IMR-90 (cell line): Measurements from ENCODE around the gene RAB11FIP4. TPM values are rescaled to one million over a fixed set of nuclear protein-coding genes. Genes with fewer than 3 reads are reported as not detected.

ENCODE experiments used
- ATAC-seq: fragments of 200-7000 bp; cut with Tn5 transposase; 2 replicates; pipeline ENCODE4 v1.9.1; 2020; ENCODE audit warnings: low read depth, mild to moderate bottlenecking, moderate library complexity
- BruUV-seq: library from RNA; stranded (reverse); fragments of 400-500 nt; replicated peaks from 2 replicates; lab custom pipeline; 2021; lab: Mats Ljungman, UMichigan
- CTCF ChIA-PET: fragments of 300-600 bp; formaldehyde crosslinking; extraction: SDS; loops from one replicate; lab custom pipeline; 2021; ENCODE audit warnings: antibody characterized with exemption; lab: Yijun Ruan, JAX
- POLR2A ChIA-PET: fragments of 300-600 bp; sonication (Branson Sonifier 250); formaldehyde crosslinking; loops from one replicate; lab custom pipeline; 2022; ENCODE audit warnings: antibody characterized with exemption; ENCODE audit not compliant: unreplicated experiment; lab: Charles Lee
- DNase-seq: peaks from one replicate; pipeline ENCODE4 v3.0.0; 2013
- H2AFZ ChIP-seq: replicated peaks from 2 replicates; pipeline ENCODE3; 2013; ENCODE audit warnings: low read length, mild to moderate bottlenecking; ENCODE audit not compliant: poor library complexity
- H2AK5ac ChIP-seq: 2 replicates; pipeline ENCODE4 v1.6.1; 2013; ENCODE audit warnings: low read depth, low read length, inconsistent platforms
- H2AK9ac ChIP-seq: replicated peaks from 2 replicates; pipeline ENCODE3; 2013; ENCODE audit warnings: mild to moderate bottlenecking, low read depth, low read length, moderate library complexity; ENCODE audit not compliant: poor library complexity
- H2BK120ac ChIP-seq: 2 replicates; pipeline ENCODE4 v1.6.1; 2013; ENCODE audit warnings: low read depth, low read length, inconsistent platforms
- H2BK15ac ChIP-seq: 3 replicates; pipeline ENCODE4 v1.6.1; 2013; ENCODE audit warnings: low read depth, low read length, inconsistent platforms
- H2BK20ac ChIP-seq: 2 replicates; pipeline ENCODE4 v1.6.1; 2013; ENCODE audit warnings: low read depth, mild to moderate bottlenecking, inconsistent platforms, low read length, moderate library complexity
- H2BK5ac ChIP-seq: 2 replicates; pipeline ENCODE4 v1.6.1; 2013; ENCODE audit warnings: mild to moderate bottlenecking, low read depth, low read length, inconsistent platforms; ENCODE audit not compliant: poor library complexity, severe bottlenecking
- H3K14ac ChIP-seq: replicated peaks from 2 replicates; pipeline ENCODE4 v1.6.1; 2013; ENCODE audit warnings: low read depth, low read length, inconsistent platforms
- H3K18ac ChIP-seq: 2 replicates; pipeline ENCODE4 v1.6.1; 2013; ENCODE audit warnings: low read depth, low read length, control low read depth
- H3K23ac ChIP-seq: 2 replicates; pipeline ENCODE4 v1.6.1; 2013; ENCODE audit warnings: low read depth, low read length, inconsistent platforms
- H3K27ac ChIP-seq: 2 replicates; pipeline ENCODE4 v1.5.1; 2013; ENCODE audit warnings: mild to moderate bottlenecking, control low read depth, low read length; ENCODE audit not compliant: insufficient read depth
- H3K27me3 ChIP-seq: 2 replicates; pipeline ENCODE4 v1.6.1; 2013; ENCODE audit warnings: low read length; ENCODE audit not compliant: control insufficient read depth, insufficient read depth
- H3K36me3 ChIP-seq: 2 replicates; pipeline ENCODE4 v1.6.1; 2013; ENCODE audit warnings: low read length, mixed read lengths; ENCODE audit not compliant: control insufficient read depth, insufficient read depth
- H3K4ac ChIP-seq: 2 replicates; pipeline ENCODE4 v1.6.1; 2013; ENCODE audit warnings: low read depth, low read length, inconsistent platforms
- H3K4me1 ChIP-seq: 2 replicates; pipeline ENCODE4 v1.6.1; 2013; ENCODE audit warnings: low read length, mixed read lengths; ENCODE audit not compliant: control insufficient read depth, insufficient read depth
- H3K4me2 ChIP-seq: 2 replicates; pipeline ENCODE4 v1.6.1; 2013; ENCODE audit warnings: low read depth, mild to moderate bottlenecking, control low read depth, low read length, moderate library complexity
- H3K4me3 ChIP-seq: 2 replicates; pipeline ENCODE4 v1.5.1; 2013; ENCODE audit warnings: low read depth, mild to moderate bottlenecking, control low read depth, low read length, moderate library complexity; ENCODE audit not compliant: insufficient read depth
- H3K56ac ChIP-seq: 2 replicates; pipeline ENCODE4 v1.6.1; 2013; ENCODE audit warnings: low read length, inconsistent platforms; ENCODE audit not compliant: insufficient read depth; ENCODE audit errors: extremely low read depth
- H3K79me1 ChIP-seq, 2 experiments: 2 replicates each; pipeline ENCODE4 v1.6.1; 2013; ENCODE audit warnings: low read length in 2 of 2, inconsistent platforms in 1 of 2, low read depth in 1 of 2
- H3K9ac ChIP-seq: 2 replicates; pipeline ENCODE4 v1.6.1; 2013; ENCODE audit warnings: low read depth, low read length, control low read depth
- H3K9me1 ChIP-seq: 2 replicates; pipeline ENCODE4 v1.6.1; 2013; ENCODE audit warnings: low read length, inconsistent platforms; ENCODE audit not compliant: insufficient read depth
- H3K9me3 ChIP-seq: 2 replicates; pipeline ENCODE4 v1.6.1; 2013; ENCODE audit warnings: low read length; ENCODE audit not compliant: control insufficient read depth, insufficient read depth
- H4K20me1 ChIP-seq: 2 replicates; pipeline ENCODE4 v1.6.1; 2013; ENCODE audit warnings: low read length, inconsistent platforms; ENCODE audit not compliant: insufficient read depth
- H4K5ac ChIP-seq: 2 replicates; pipeline ENCODE4 v1.6.1; 2013; ENCODE audit warnings: mild to moderate bottlenecking, low read depth, low read length, control low read depth
- H4K8ac ChIP-seq, 2 experiments: 2 replicates each; pipeline ENCODE4 v1.6.1; 2013; ENCODE audit warnings: low read depth in 2 of 2, low read length in 2 of 2, control low read depth in 1 of 2, inconsistent platforms in 1 of 2
- H4K91ac ChIP-seq: 2 replicates; pipeline ENCODE4 v1.6.1; 2013; ENCODE audit warnings: low read depth, low read length, inconsistent platforms; ENCODE audit not compliant: insufficient read depth
- CEBPB ChIP-seq: IDR thresholded peaks from 2 replicates; pipeline ENCODE4 v1.6.1; 2012; ENCODE audit warnings: low read depth, low read length, improper control_type of control experiment
- CHD1 ChIP-seq: IDR thresholded peaks from 2 replicates; pipeline ENCODE4 v1.6.1; 2012; ENCODE audit warnings: low read depth, low read length, improper control_type of control experiment
- FOS ChIP-seq: fragments of 150-350 bp; IDR thresholded peaks from 2 replicates; pipeline ENCODE4 v1.6.1; 2016; ENCODE audit warnings: low read depth, low read length
- MAFK ChIP-seq: IDR thresholded peaks from 2 replicates; pipeline ENCODE4 v1.6.1; 2012; ENCODE audit warnings: low read depth, low read length, improper control_type of control experiment
- MAZ ChIP-seq: IDR thresholded peaks from 2 replicates; pipeline ENCODE4 v1.6.1; 2012; ENCODE audit warnings: low read depth, mild to moderate bottlenecking, low read length, improper control_type of control experiment, moderate library complexity, borderline replicate concordance
- MXI1 ChIP-seq: IDR thresholded peaks from 2 replicates; pipeline ENCODE4 v1.6.1; 2012; ENCODE audit warnings: low read depth, mild to moderate bottlenecking, low read length, moderate library complexity, borderline replicate concordance
- NFE2L2 ChIP-seq: fragments of 150-350 bp; IDR thresholded peaks from 2 replicates; pipeline ENCODE4 v1.6.1; 2016; ENCODE audit warnings: low read depth, mild to moderate bottlenecking, low read length
- POLR2A ChIP-seq: IDR thresholded peaks from 2 replicates; pipeline ENCODE4 v1.6.1; 2012; ENCODE audit warnings: mild to moderate bottlenecking, low read depth, low read length
- RAD21 ChIP-seq: IDR thresholded peaks from 2 replicates; pipeline ENCODE4 v1.6.1; 2012; ENCODE audit warnings: low read length, improper control_type of control experiment
- RCOR1 ChIP-seq: IDR thresholded peaks from 2 replicates; pipeline ENCODE4 v1.6.1; 2012; ENCODE audit warnings: mild to moderate bottlenecking, low read length, improper control_type of control experiment; ENCODE audit not compliant: insufficient replicate concordance
- USF2 ChIP-seq: fragments of 150-350 bp; IDR thresholded peaks from 2 replicates; pipeline ENCODE4 v1.6.1; 2017; ENCODE audit warnings: mild to moderate bottlenecking, antibody characterized with exemption, low read length, low read depth
- WGBS, 2 experiments: methylation state at CpG; one replicate each; pipeline versions ENCODE4 v1.1.5 to v1.1.7; 2013; ENCODE audit warnings: missing lambda C conversion rate in 2 of 2; ENCODE audit not compliant: insufficient read length in 1 of 2; ENCODE audit errors: extremely low coverage in 2 of 2; 5-methylcytosine and 5-hydroxymethylcytosine counted together
- dilution Hi-C: fragments of 300-500 bp; cut with HindIII; formaldehyde crosslinking; loops from one replicate; pipeline ENCODE4 v1.14.3; 2018; ENCODE audit warnings: low sequenced_read_pairs; ENCODE audit not compliant: unreplicated experiment
- in situ Hi-C: fragments of 300-500 bp; cut with MboI; formaldehyde crosslinking; loops from 3 replicates; pipeline ENCODE4 v1.14.3; 2019; ENCODE audit warnings: low sequenced_read_pairs, inconsistent platforms, mixed read lengths
- intact Hi-C: fragments of 100-400 bp; cut with micrococcal nuclease; formaldehyde crosslinking; loops from 2 replicates; pipeline ENCODE4 v1.10.0; 2022
- polyA plus RNA-seq, 3 experiments: library from polyadenylated mRNA; depleted of rRNA; stranded (reverse); fragments of >200 nt; gene quantifications; 2 replicates each; pipeline ENCODE4 v1.2.3, GENCODE V29; 2012; ENCODE audit warnings: low replicate concordance in 1 of 3
- total RNA-seq: library from RNA; depleted of rRNA; stranded (reverse); fragments of >200 nt; gene quantifications from 2 replicates; pipeline ENCODE4 v1.2.3, GENCODE V29; 2012
- TF ChIP-seq, protein P1 (sequence below): fragments of 150-350 bp; IDR thresholded peaks from 2 replicates; pipeline ENCODE4 v1.6.1; 2016; ENCODE audit warnings: low read depth, mild to moderate bottlenecking, low read length, moderate library complexity, borderline replicate concordance
- TF ChIP-seq, protein P2 (sequence below): conservative IDR thresholded peaks from 2 replicates; pipeline ENCODE4 v1.5.1; 2012; ENCODE audit warnings: mild to moderate bottlenecking, low read depth, low read length, improper control_type of control experiment

Gene RAB11FIP4
- total and polyA plus RNA-seq, 2 of the 4 experiments (the other 2 are of a cell fraction), result 0.68 to 1.1 TPM

DNA sequence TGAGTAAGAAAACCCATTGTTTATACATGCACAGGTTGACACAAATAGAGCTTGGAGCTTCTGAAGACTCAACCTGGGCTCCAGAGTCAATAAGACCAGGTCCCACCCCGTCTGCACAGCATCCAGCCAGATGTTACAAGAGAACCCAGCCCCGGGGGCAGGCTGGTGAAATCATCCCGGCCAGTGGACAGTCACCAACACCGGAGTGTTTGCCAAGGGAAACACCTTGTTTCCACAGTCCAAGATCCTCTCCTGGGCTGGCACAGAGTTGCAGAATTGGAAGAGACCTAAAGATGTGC lies 90.3 kb downstream of the RAB11FIP4 start (continued):
- TF ChIP-seq USF2, result no peak

GRCh38 chr17:31484821-31485220 lies 93.3 kb downstream of the RAB11FIP4 start:
- H3K14ac ChIP-seq, result no peak overlapping the region
- no peaks in the 10 kb centered on the region; the same call in 1 of the 2 replicates for H3K4me1 ChIP-seq
- no peak for DNase-seq
- no peak overlapping the region for H3K9ac ChIP-seq
- in situ Hi-C loops, result no loop called here
- H3K4me2 ChIP-seq, result no peak overlapping the region
- H4K8ac ChIP-seq, result no peak overlapping the region
- H3K79me1 ChIP-seq, result no peaks in the 10 kb centered on the region
- no peak overlapping the region for H3K56ac ChIP-seq
- intact Hi-C loops, result no loop called here
- H3K9me3 ChIP-seq, result no peaks in the 10 kb centered on the region
- WGBS, 2 experiments, result 80% methylated on average over 1 of the region's 4 CpGs; no CpG with 5 or more reads in 1 of the 2 experiments
- peaks cover 75% of the 10 kb centered on the region for H3K27me3 ChIP-seq
- no peak overlapping the region for H2BK15ac ChIP-seq
- ATAC-seq, result no peak
- no peaks in the 10 kb centered on the region for H3K36me3 ChIP-seq
- H3K9me1 ChIP-seq, result no peaks in the 10 kb centered on the region
- H3K23ac ChIP-seq, result no peak overlapping the region
- H4K5ac ChIP-seq, result no peak overlapping the region
- H4K20me1 ChIP-seq, result no peaks in the 10 kb centered on the region
- no peak overlapping the region for H2AK9ac ChIP-seq
- H2BK120ac ChIP-seq, result no peak overlapping the region
- dilution Hi-C loops, result no loop called here
- ChIA-PET CTCF (no interaction called here), POLR2A (no interaction called here)
- TF ChIP-seq, protein P1, sequence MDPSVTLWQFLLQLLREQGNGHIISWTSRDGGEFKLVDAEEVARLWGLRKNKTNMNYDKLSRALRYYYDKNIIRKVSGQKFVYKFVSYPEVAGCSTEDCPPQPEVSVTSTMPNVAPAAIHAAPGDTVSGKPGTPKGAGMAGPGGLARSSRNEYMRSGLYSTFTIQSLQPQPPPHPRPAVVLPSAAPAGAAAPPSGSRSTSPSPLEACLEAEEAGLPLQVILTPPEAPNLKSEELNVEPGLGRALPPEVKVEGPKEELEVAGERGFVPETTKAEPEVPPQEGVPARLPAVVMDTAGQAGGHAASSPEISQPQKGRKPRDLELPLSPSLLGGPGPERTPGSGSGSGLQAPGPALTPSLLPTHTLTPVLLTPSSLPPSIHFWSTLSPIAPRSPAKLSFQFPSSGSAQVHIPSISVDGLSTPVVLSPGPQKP, result no peak
- TF ChIP-seq POLR2A (no peak), NFE2L2 (no peak), CEBPB (no peak), FOS (no peak), MAZ (no peak), MXI1 (no peak), USF2 (no peak), MAFK (no peak), RCOR1 (no peak), CHD1 (no peak), RAD21 (no peak)
- TF ChIP-seq, protein P2, sequence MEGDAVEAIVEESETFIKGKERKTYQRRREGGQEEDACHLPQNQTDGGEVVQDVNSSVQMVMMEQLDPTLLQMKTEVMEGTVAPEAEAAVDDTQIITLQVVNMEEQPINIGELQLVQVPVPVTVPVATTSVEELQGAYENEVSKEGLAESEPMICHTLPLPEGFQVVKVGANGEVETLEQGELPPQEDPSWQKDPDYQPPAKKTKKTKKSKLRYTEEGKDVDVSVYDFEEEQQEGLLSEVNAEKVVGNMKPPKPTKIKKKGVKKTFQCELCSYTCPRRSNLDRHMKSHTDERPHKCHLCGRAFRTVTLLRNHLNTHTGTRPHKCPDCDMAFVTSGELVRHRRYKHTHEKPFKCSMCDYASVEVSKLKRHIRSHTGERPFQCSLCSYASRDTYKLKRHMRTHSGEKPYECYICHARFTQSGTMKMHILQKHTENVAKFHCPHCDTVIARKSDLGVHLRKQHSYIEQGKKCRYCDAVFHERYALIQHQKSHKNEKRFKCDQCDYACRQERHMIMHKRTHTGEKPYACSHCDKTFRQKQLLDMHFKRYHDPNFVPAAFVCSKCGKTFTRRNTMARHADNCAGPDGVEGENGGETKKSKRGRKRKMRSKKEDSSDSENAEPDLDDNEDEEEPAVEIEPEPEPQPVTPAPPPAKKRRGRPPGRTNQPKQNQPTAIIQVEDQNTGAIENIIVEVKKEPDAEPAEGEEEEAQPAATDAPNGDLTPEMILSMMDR, result no peak
- H3K27ac ChIP-seq, result no peak overlapping the region
- no peak overlapping the region for H3K4ac ChIP-seq
- no peak overlapping the region for H2AK5ac ChIP-seq
- H2AFZ ChIP-seq, result no peak overlapping the region
- no peak overlapping the region for H2BK5ac ChIP-seq
- no peak overlapping the region for H2BK20ac ChIP-seq
- no peak overlapping the region for H4K91ac ChIP-seq
- no peak overlapping the region for H3K4me3 ChIP-seq
- no TSS peak for BruUV-seq
- no peak overlapping the region for H3K18ac ChIP-seq
